Amniotic epithelial cell (primary cell): ENCODE results near the gene ENTR1.

Experiments used
- DNase-seq: peaks from one replicate; pipeline ENCODE4 v3.0.0-alpha.2; 2010; ENCODE audit warnings: low read depth

ENTR1 gene

GRCh38 chr9:136376457-136376856 is 34.0 kb downstream of the ENTR1 start:
- DNase-seq = no peak

GRCh38 chr9:136375096-136375495 is 35.3 kb downstream of the ENTR1 start:
- DNase-seq = no peak

GRCh38 chr9:136374183-136374575 is 36.2 kb downstream of the ENTR1 start:
- DNase-seq = no peak

GRCh38 chr9:136373300-136374182 is 36.9 kb downstream of the ENTR1 start, which contains the start of gene CARD9:
TSS of gene CARD9 (minus strand) at chr9:136373669. CDS start at chr9:136372078, 1,591 bp downstream.
- no peak for DNase-seq

GRCh38 chr9:136372561-136373299 is 37.7 kb downstream of the ENTR1 start:
- peak; percentile 69 for DNase-seq

GRCh38 chr9:136372006-136372405 is 38.4 kb downstream of the ENTR1 start:
- no peak for DNase-seq

GRCh38 chr9:136371533-136371880 is 38.9 kb downstream of the ENTR1 start:
- no peak for DNase-seq

- DNase-seq = peak; percentile 60
Measured at GRCh38 chr9:136370687-136371532, 39.5 kb downstream of the ENTR1 start.

- no peak for DNase-seq
Measured at GRCh38 chr9:136370037-136370436, 40.4 kb downstream of the ENTR1 start.

- DNase-seq = no peak
Measured at GRCh38 chr9:136368190-136368589, 42.2 kb downstream of the ENTR1 start.

- no peak for DNase-seq
Measured at GRCh38 chr9:136367296-136368145, 42.9 kb downstream of the ENTR1 start.

- DNase-seq = no peak
Measured at GRCh38 chr9:136366826-136367225, 43.6 kb downstream of the ENTR1 start.

- no peak for DNase-seq
Measured at GRCh38 chr9:136365775-136366222, 44.6 kb downstream of the ENTR1 start.

GRCh38 chr9:136364942-136365774 is 45.3 kb downstream of the ENTR1 start:
- no peak for DNase-seq

GRCh38 chr9:136363949-136364748 is 46.3 kb downstream of the ENTR1 start:
- no peak for DNase-seq

GRCh38 chr9:136363106-136363948 is 47.1 kb downstream of the ENTR1 start, which contains the start of gene DNLZ:
TSS of gene DNLZ (minus strand) at chr9:136363744. CDS start at chr9:136363714, 30 bp downstream.
- DNase-seq = peak; percentile 89

GRCh38 chr9:136362450-136362784 is 48.0 kb downstream of the ENTR1 start:
- DNase-seq = no peak

GRCh38 chr9:136361754-136362449 is 48.5 kb downstream of the ENTR1 start:
- DNase-seq = no peak
